Loucy (cell line): ENCODE results near the gene SEM1.
"Not testable (repeated sequence)": the region's sequence is repeated elsewhere in the genome, so short reads cannot be mapped to it uniquely, and the experiment has no call there.

ENCODE experiments used
- CTCF ChIP-seq: fragments of 200-600 bp; sonication (generic); conservative IDR thresholded peaks from 2 replicates; pipeline ENCODE4 v1.5.1; 2014; ENCODE audit warnings: mild to moderate bottlenecking, antibody characterized with exemption, low read length
- EZH2phosphoT487 ChIP-seq: fragments of 200-600 bp; IDR thresholded peaks from 2 replicates; pipeline ENCODE4 v1.6.1; 2018; ENCODE audit warnings: antibody characterized with exemption, mild to moderate bottlenecking, moderate library complexity, borderline replicate concordance

- TF ChIP-seq CTCF, EZH2phosphoT487: not testable (repeated sequence)
Observed at GRCh38 chr7:96643436-96643835, 66.2 kb downstream of the SEM1 start.
